Endothelial cell of umbilical vein (primary cell): Measurements from ENCODE around the gene DGCR6L. TPM values are rescaled to one million over a fixed set of nuclear protein-coding genes. Genes with fewer than 3 reads are reported as not detected.

Source experiments
- BruUV-seq: library from RNA; stranded (reverse); fragments of 400-500 nt; replicated peaks from 2 replicates; lab custom pipeline; 2021; lab: Mats Ljungman, UMichigan
- CTCF ChIA-PET: fragments of 300-600, 350-600 bp; sonication (Branson Sonifier 250); formaldehyde crosslinking; loops from one replicate; lab custom pipeline; 2021; ENCODE audit warnings: antibody characterized with exemption, inconsistent platforms; lab: Charles Lee
- POLR2A ChIA-PET: fragments of 300-600, 350-600 bp; sonication (Branson Sonifier 250); formaldehyde crosslinking; loops from one replicate; lab custom pipeline; 2021; ENCODE audit warnings: antibody characterized with exemption, inconsistent platforms; lab: Charles Lee
- DNase-seq: peaks from one replicate; pipeline ENCODE4 v3.0.0-alpha.2; 2011; ENCODE audit warnings: low read depth, low spot score
- FAIRE-seq: peaks from 2 replicates; lab custom pipeline; 2011; peaks lifted over from hg19 to GRCh38; lab: Jason Lieb, UNC
- H2AFZ ChIP-seq: 2 replicates; pipeline ENCODE4 v1.6.0; 2012; ENCODE audit warnings: low read depth, low read length, control low read depth, inconsistent platforms
- H3K27ac ChIP-seq: 2 replicates; pipeline ENCODE4 v1.5.1; 2011; ENCODE audit warnings: low read depth, mild to moderate bottlenecking, control low read depth, low read length, moderate library complexity; ENCODE audit not compliant: insufficient read depth
- H3K27me3 ChIP-seq, 2 experiments: 2 replicates each; pipeline versions ENCODE4 v1.6.0 to v1.6.1; 2011; ENCODE audit warnings: low read length in 2 of 2, mixed read lengths in 1 of 2; ENCODE audit not compliant: control insufficient read depth in 2 of 2, insufficient read depth in 2 of 2
- H3K36me3 ChIP-seq, 2 experiments: 2 replicates in 1 of 2; 3 replicates in 1 of 2; pipeline ENCODE4 v1.5.1; 2011; ENCODE audit warnings: low read length in 2 of 2, mild to moderate bottlenecking in 1 of 2, moderate library complexity in 1 of 2; ENCODE audit not compliant: control insufficient read depth in 2 of 2, insufficient read depth in 2 of 2; ENCODE audit errors: extremely low read depth in 1 of 2
- H3K4me1 ChIP-seq: 3 replicates; pipeline ENCODE4 v1.5.1; 2011; ENCODE audit warnings: mild to moderate bottlenecking, low read length; ENCODE audit not compliant: control insufficient read depth, insufficient read depth; ENCODE audit errors: extremely low read depth
- H3K4me2 ChIP-seq: 2 replicates; pipeline ENCODE4 v1.6.1; 2011; ENCODE audit warnings: low read length, control low read depth, mixed read lengths; ENCODE audit not compliant: insufficient read depth
- H3K4me3 ChIP-seq, 3 experiments: fragments of 200-600 bp in 1 of 3; sonication (generic), shearing (Covaris generic) in 1 of 3; replicated peaks in 1 of 3; 2 replicates each; pipeline ENCODE4 v1.5.1; 2011 to 2016; ENCODE audit warnings: control low read depth in 3 of 3, low read length in 3 of 3, mild to moderate bottlenecking in 2 of 3, inconsistent platforms in 1 of 3, low read depth in 1 of 3, moderate library complexity in 1 of 3; ENCODE audit not compliant: insufficient read depth in 1 of 3
- H3K79me2 ChIP-seq: 2 replicates; pipeline ENCODE4 v1.6.0; 2012; ENCODE audit warnings: low read length, inconsistent platforms; ENCODE audit not compliant: control insufficient read depth, insufficient read depth
- H3K9ac ChIP-seq: replicated peaks from 2 replicates; pipeline ENCODE3; 2011; ENCODE audit warnings: low read length, control low read depth; ENCODE audit not compliant: insufficient read depth; ENCODE audit errors: extremely low read depth
- H3K9me1 ChIP-seq: replicated peaks from 3 replicates; pipeline ENCODE4 v1.6.0; 2011; ENCODE audit warnings: mild to moderate bottlenecking, low read length; ENCODE audit not compliant: control insufficient read depth, insufficient read depth; ENCODE audit errors: extremely low read depth
- H3K9me3 ChIP-seq: replicated peaks from 2 replicates; pipeline ENCODE4 v1.5.1; 2012; ENCODE audit warnings: low read length, inconsistent platforms; ENCODE audit not compliant: control insufficient read depth, insufficient read depth
- H4K20me1 ChIP-seq: replicated peaks from 2 replicates; pipeline ENCODE3; 2011; ENCODE audit warnings: mild to moderate bottlenecking, low read length; ENCODE audit not compliant: control insufficient read depth, insufficient read depth; ENCODE audit errors: extremely low read depth
- EZH2 ChIP-seq: IDR thresholded peaks from 2 replicates; pipeline ENCODE4 v1.6.1; 2012; ENCODE audit warnings: borderline replicate concordance, low read depth, mild to moderate bottlenecking, moderate library complexity, low read length, inconsistent platforms; ENCODE audit not compliant: severe bottlenecking
- FOS ChIP-seq: IDR thresholded peaks from 2 replicates; pipeline ENCODE4 v1.6.1; 2011; ENCODE audit warnings: mild to moderate bottlenecking, low read length, moderate library complexity, borderline replicate concordance; ENCODE audit not compliant: insufficient read depth
- GATA2 ChIP-seq: IDR thresholded peaks from 2 replicates; pipeline ENCODE4 v1.7.0; 2011; ENCODE audit warnings: low read depth, mild to moderate bottlenecking, moderate library complexity, mixed read lengths, low read length; ENCODE audit not compliant: insufficient read length, insufficient read depth
- JUN ChIP-seq: IDR thresholded peaks from 2 replicates; pipeline ENCODE4 v1.6.1; 2011; ENCODE audit warnings: borderline replicate concordance, low read depth; ENCODE audit not compliant: insufficient read length, insufficient read depth
- MYC ChIP-seq: IDR thresholded peaks from one replicate; pipeline ENCODE4 v1.6.1; 2011; ENCODE audit warnings: mild to moderate bottlenecking, low read depth, low read length
- POLR2A ChIP-seq: IDR thresholded peaks from 2 replicates; pipeline ENCODE4 v1.6.1; 2012; ENCODE audit warnings: low read depth, mild to moderate bottlenecking, control low read depth, low read length
- POLR2AphosphoS5 ChIP-seq: IDR thresholded peaks from 2 replicates; pipeline ENCODE4 v1.6.1; 2012; ENCODE audit warnings: low read depth, mild to moderate bottlenecking, control low read depth, low read length, moderate library complexity; ENCODE audit not compliant: insufficient read depth
- dilution Hi-C: fragments of 300-500 bp; cut with MboI; formaldehyde crosslinking; loops from one replicate; pipeline ENCODE4 v1.15.0; 2019; ENCODE audit warnings: low sequenced_read_pairs; ENCODE audit not compliant: extremely low pct_ligation_motif_present
- intact Hi-C: fragments of 100-400 bp; cut with micrococcal nuclease; formaldehyde crosslinking; loops from one replicate; pipeline ENCODE4 v1.10.0; 2022
- polyA plus RNA-seq, 4 experiments: library from polyadenylated mRNA; depleted of rRNA in 3 of 4; stranded (reverse) in 3 of 4; unstranded in 1 of 4; fragments of >200 nt; gene quantifications; 2 replicates each; pipeline versions ENCODE4 v1.2.1 to v1.2.3, GENCODE V29; 2011 to 2012; ENCODE audit warnings: missing spikeins in 1 of 4
- total RNA-seq: library from RNA; stranded (reverse); gene quantifications from 2 replicates; pipeline ENCODE4 v1.2.3, GENCODE V29; 2021
- TF ChIP-seq, protein P1 (sequence below): IDR thresholded peaks from 2 replicates; pipeline ENCODE4 v1.6.1; 2011; ENCODE audit not compliant: insufficient read depth, insufficient read length
- TF ChIP-seq, protein P2 (sequence below), 2 donors: IDR thresholded peaks; 1 replicate in 1 of 2; 2 replicates in 1 of 2; pipeline ENCODE4 v1.5.1; 2011; ENCODE audit warnings: low read length in 2 of 2, mild to moderate bottlenecking in 2 of 2, moderate library complexity in 2 of 2, control low read depth in 1 of 2, inconsistent platforms in 1 of 2, low read depth in 1 of 2; ENCODE audit not compliant: insufficient read depth in 1 of 2; ENCODE audit errors: extremely low read depth in 1 of 2

The DGCR6L gene
- total and polyA plus RNA-seq, 2 donors (not counting 3 experiments of a cell fraction or from before 2014, with no cell fraction given), result 38.0 to 67.5 TPM

DNA sequence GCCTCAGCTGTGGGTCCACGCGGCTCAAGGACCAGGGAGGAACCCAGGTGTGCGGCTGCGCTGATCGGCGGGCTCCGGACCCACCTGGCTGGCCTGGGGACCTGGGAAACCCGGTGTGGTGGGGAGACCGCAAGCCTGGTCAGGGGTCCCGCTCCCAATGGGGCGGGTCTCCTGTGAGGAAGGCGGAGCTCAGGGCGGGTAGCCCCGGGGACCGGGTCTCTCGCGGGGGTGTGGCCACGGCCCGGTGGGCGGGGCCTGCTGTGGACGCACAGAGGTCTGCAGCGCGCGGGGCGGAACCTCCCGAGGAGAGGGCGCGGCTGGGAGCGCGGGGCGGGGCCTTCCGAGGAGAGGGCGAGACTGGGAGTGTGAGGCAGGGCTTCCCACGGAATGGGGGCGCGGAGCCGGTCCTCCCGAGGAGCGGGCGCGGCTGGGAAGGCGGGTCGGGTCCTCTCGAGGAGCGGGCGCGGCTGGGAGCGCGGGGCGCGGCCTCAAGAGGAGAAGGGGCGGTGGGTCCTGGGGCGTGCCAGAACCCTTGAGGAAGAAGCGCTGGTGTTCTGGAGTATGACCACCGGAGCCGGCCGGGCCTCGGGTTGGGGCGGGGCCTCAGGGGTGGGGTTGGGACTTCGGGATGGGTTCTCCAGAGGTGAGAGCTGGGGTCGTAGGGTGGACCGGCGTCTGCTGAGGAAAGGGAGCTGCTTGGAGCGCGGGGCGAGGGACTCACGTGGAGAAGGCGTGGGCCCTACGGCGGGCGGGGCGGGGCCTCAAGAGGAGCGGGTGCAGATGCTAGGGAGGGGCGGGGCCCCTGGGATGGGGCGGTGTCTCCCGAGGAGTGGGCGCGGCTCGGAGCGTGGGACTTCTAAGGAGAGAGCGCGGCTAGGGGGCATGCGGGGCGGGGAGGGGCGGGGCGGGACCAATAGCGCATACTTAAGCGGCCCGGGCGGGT, 20.8 kb downstream of the DGCR6L start:
- intact Hi-C loops, result loop anchor here (1.0 kb wide), 1 partner anchor 21 kb away; the partner anchor contains the start of gene DGCR6L
- Histone ChIP-seq H3K9me1 (no peaks in the 10 kb centered on the region), H3K27me3 (peaks cover 0 to 4% of the 10 kb centered on the region in 2 experiments), H3K4me1 (peaks cover 8% of the 10 kb centered on the region), H3K9me3 (no peaks in the 10 kb centered on the region), H3K4me2 (peak overlapping the region; percentile 86), H3K79me2 (no peaks in the 10 kb centered on the region), H3K9ac (no peak overlapping the region), H4K20me1 (no peaks in the 10 kb centered on the region), H3K36me3 (no peaks in the 10 kb centered on the region), H3K4me3 (peak overlapping the region; percentile 31 to 62 (median 59)), H2AFZ (peak overlapping the region; percentile 93), H3K27ac (no peak overlapping the region)
- peak; percentile 92 for FAIRE-seq
- DNase-seq, result peak; percentile 68
- dilution Hi-C loops, result no loop called here
- TF ChIP-seq POLR2AphosphoS5, result no peak
- TF ChIP-seq JUN, result no peak
- peak; percentile 44 for TF ChIP-seq EZH2
- BruUV-seq, result no TSS peak
- ChIA-PET POLR2A (interaction anchor here (0.6 kb wide), 1 partner anchor 69 kb away, joined by 3 read pairs; no protein-coding TSS in a partner anchor), CTCF (interaction anchor here (1.0 to 1.5 kb wide), 2 partner anchors 19 to 142 kb away, joined by 4 read pairs; no protein-coding TSS in a partner anchor)

DNA sequence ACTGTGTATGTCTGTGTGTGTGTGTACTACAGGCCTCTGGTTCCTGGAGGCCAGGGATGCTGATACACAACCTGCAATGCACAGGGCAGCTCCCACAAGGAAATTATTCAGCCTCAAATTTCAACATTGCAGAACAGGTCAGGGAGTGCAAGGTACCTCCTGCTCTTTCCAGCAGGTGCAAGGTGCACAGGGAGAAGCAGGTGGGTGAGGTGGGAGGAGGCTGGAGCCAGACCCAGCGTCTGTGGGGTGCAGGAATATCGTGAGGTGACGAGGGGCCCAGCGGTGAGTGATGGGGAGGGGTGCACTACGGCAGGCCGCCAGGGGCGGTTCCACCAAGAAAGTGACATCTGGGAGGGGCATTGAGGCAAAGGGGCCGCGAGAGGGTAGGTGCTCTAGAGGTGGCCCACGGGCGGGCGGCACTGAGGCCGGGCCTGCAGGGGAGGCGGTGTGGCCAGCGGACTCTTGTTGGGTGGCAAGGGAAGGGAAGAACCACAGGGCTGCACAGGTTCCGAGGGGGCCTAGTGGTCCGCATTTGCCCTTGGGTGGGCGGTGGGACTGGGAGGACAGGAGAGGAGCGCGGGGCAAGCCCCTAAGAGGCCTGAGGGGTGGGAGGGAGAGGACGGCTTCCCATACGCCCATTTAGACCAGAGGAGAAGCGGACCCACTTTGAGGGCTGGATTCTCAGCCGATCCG, 21.6 kb downstream of the DGCR6L start:
- H3K4me2 ChIP-seq, result no peak overlapping the region
- peak overlapping the region; percentile 93 for H2AFZ ChIP-seq
- peaks cover 8% of the 10 kb centered on the region for H3K4me1 ChIP-seq
- peaks cover 0 to 4% of the 10 kb centered on the region in 2 experiments for H3K27me3 ChIP-seq
- TF ChIP-seq FOS (no peak), POLR2A (no peak), POLR2AphosphoS5 (no peak), EZH2 (no peak), GATA2 (no peak), MYC (no peak), JUN (no peak)
- TF ChIP-seq, protein P1, sequence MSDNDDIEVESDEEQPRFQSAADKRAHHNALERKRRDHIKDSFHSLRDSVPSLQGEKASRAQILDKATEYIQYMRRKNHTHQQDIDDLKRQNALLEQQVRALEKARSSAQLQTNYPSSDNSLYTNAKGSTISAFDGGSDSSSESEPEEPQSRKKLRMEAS, result no peak
- TF ChIP-seq, protein P2, sequence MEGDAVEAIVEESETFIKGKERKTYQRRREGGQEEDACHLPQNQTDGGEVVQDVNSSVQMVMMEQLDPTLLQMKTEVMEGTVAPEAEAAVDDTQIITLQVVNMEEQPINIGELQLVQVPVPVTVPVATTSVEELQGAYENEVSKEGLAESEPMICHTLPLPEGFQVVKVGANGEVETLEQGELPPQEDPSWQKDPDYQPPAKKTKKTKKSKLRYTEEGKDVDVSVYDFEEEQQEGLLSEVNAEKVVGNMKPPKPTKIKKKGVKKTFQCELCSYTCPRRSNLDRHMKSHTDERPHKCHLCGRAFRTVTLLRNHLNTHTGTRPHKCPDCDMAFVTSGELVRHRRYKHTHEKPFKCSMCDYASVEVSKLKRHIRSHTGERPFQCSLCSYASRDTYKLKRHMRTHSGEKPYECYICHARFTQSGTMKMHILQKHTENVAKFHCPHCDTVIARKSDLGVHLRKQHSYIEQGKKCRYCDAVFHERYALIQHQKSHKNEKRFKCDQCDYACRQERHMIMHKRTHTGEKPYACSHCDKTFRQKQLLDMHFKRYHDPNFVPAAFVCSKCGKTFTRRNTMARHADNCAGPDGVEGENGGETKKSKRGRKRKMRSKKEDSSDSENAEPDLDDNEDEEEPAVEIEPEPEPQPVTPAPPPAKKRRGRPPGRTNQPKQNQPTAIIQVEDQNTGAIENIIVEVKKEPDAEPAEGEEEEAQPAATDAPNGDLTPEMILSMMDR (IDR thresholded peaks at IDR 0.05; ENCODE audit: extremely low read depth in 1 of 2, insufficient read depth in 1 of 2, low read depth in 1 of 2, low read length in 2 of 2), result no peak
- dilution Hi-C loops (no loop called here), intact Hi-C loops (no loop called here)
- no peaks in the 10 kb centered on the region for H4K20me1 ChIP-seq
- ChIA-PET CTCF (no interaction called here), POLR2A (no interaction called here)
- H3K36me3 ChIP-seq, result no peaks in the 10 kb centered on the region
- H3K9me3 ChIP-seq, result no peaks in the 10 kb centered on the region
- no peak overlapping the region for H3K27ac ChIP-seq
- H3K4me3 ChIP-seq, result no peak overlapping the region
- FAIRE-seq (no peak), DNase-seq (no peak)
- no peaks in the 10 kb centered on the region for H3K9me1 ChIP-seq
- H3K9ac ChIP-seq, result no peak overlapping the region
- no peaks in the 10 kb centered on the region for H3K79me2 ChIP-seq
- BruUV-seq, result no TSS peak
